Fibroblast of peridontal ligament (primary cell): ENCODE data around the gene LRMDA.

Experiments used
- DNase-seq: peaks from one replicate; pipeline ENCODE4 v3.0.0-alpha.2; 2010; ENCODE audit errors: extremely low read depth

The LRMDA gene

GRCh38 chr10:75865413-75866299 is 434.2 kb downstream of the LRMDA start:
- no peak for DNase-seq

GRCh38 chr10:75866300-75866625 is 434.8 kb downstream of the LRMDA start:
- DNase-seq, result no peak

- DNase-seq, result no peak
These were observed 435.3 kb downstream of the LRMDA start for GRCh38 chr10:75866731-75867130.

- DNase-seq, result no peak
These were observed 437.1 kb downstream of the LRMDA start for GRCh38 chr10:75868574-75868973.

GRCh38 chr10:75870039-75870645 is 438.7 kb downstream of the LRMDA start:
- no peak for DNase-seq

- DNase-seq, result no peak
These were observed 444.3 kb downstream of the LRMDA start for GRCh38 chr10:75875740-75876139.

GRCh38 chr10:75876710-75877109 is 445.3 kb downstream of the LRMDA start:
- no peak for DNase-seq

- no peak for DNase-seq
These were observed 446.5 kb downstream of the LRMDA start for GRCh38 chr10:75877877-75878276.

- no peak for DNase-seq
These were observed 447.2 kb downstream of the LRMDA start for GRCh38 chr10:75878586-75878985.

GRCh38 chr10:75880031-75880775 is 448.8 kb downstream of the LRMDA start:
- DNase-seq, result no peak

- DNase-seq, result no peak
These were observed 452.0 kb downstream of the LRMDA start for GRCh38 chr10:75883081-75884072.

- DNase-seq, result no peak
These were observed 453.4 kb downstream of the LRMDA start for GRCh38 chr10:75884808-75885207.

- DNase-seq, result no peak
These were observed 455.9 kb downstream of the LRMDA start for GRCh38 chr10:75887369-75887768.

- DNase-seq, result no peak
These were observed 456.7 kb downstream of the LRMDA start for GRCh38 chr10:75887992-75888680.

GRCh38 chr10:75889051-75889450 is 457.6 kb downstream of the LRMDA start:
- no peak for DNase-seq

GRCh38 chr10:75894761-75895160 is 463.3 kb downstream of the LRMDA start:
- DNase-seq, result no peak

- no peak for DNase-seq
These were observed 463.8 kb downstream of the LRMDA start for GRCh38 chr10:75895259-75895658.

- DNase-seq, result no peak
These were observed 468.5 kb downstream of the LRMDA start for GRCh38 chr10:75899816-75900390.

GRCh38 chr10:75902816-75903215 is 471.4 kb downstream of the LRMDA start:
- no peak for DNase-seq

GRCh38 chr10:75904499-75905283 is 473.3 kb downstream of the LRMDA start:
- DNase-seq, result no peak
